Neural progenitor cell (in vitro differentiated cells): ENCODE measurements around the gene UNK. TPM values are rescaled to one million over a fixed set of nuclear protein-coding genes. Genes with fewer than 3 reads are reported as not detected.

Source experiments
- DNase-seq: peaks from one replicate; pipeline ENCODE4 v3.0.0-alpha.2; 2016; ENCODE audit warnings: low spot score
- H2AFZ ChIP-seq: fragments of 200-600 bp; sonication (generic); replicated peaks from 2 replicates; pipeline ENCODE4 v1.6.1; 2016; ENCODE audit warnings: antibody characterized with exemption
- H3F3A ChIP-seq: fragments of 200-600 bp; sonication (generic); 2 replicates; pipeline ENCODE4 v1.6.1; 2016; ENCODE audit warnings: antibody characterized with exemption, low read depth
- H3K27ac ChIP-seq: fragments of 200-600 bp; sonication (generic); 2 replicates; pipeline ENCODE4 v1.5.1; 2016; ENCODE audit warnings: mild to moderate bottlenecking
- H3K27me3 ChIP-seq: fragments of 200-600 bp; sonication (generic); 2 replicates; pipeline ENCODE4 v1.6.1; 2016; ENCODE audit warnings: mild to moderate bottlenecking, moderate library complexity
- H3K36me3 ChIP-seq: fragments of 200-600 bp; sonication (generic); 2 replicates; pipeline ENCODE4 v1.5.1; 2016
- H3K4me1 ChIP-seq: fragments of 200-600 bp; sonication (generic); 2 replicates; pipeline ENCODE4 v1.6.1; 2016; ENCODE audit warnings: mixed run types
- H3K4me2 ChIP-seq: fragments of 200-600 bp; sonication (generic); 2 replicates; pipeline ENCODE4 v1.6.1; 2016
- H3K4me3 ChIP-seq: fragments of 200-600 bp; sonication (generic); 2 replicates; pipeline ENCODE4 v1.5.1; 2016
- H3K79me2 ChIP-seq: fragments of 200-600 bp; sonication (generic); 2 replicates; pipeline ENCODE4 v1.6.1; 2016; ENCODE audit warnings: low read depth
- H3K9ac ChIP-seq: fragments of 200-600 bp; sonication (generic); 2 replicates; pipeline ENCODE4 v1.6.1; 2016
- H3K9me3 ChIP-seq: fragments of 200-600 bp; sonication (generic); 2 replicates; pipeline ENCODE4 v1.5.1; 2016; ENCODE audit warnings: low read depth
- H4K20me1 ChIP-seq: fragments of 200-600 bp; sonication (generic); 2 replicates; pipeline ENCODE4 v1.6.1; 2016; ENCODE audit warnings: low read depth
- H3K27ac Mint-ChIP-seq: 3 replicates; pipeline ENCODE4 v1.8.0; 2021; ENCODE audit warnings: mixed read lengths
- H3K27me3 Mint-ChIP-seq: 2 replicates; pipeline ENCODE4 v1.8.0; 2022; ENCODE audit warnings: low read depth, mild to moderate bottlenecking, inconsistent platforms, moderate library complexity, mixed read lengths; ENCODE audit not compliant: insufficient read depth
- H3K36me3 Mint-ChIP-seq: 3 replicates; pipeline ENCODE4 v1.8.0; 2021; ENCODE audit warnings: mixed read lengths
- H3K4me1 Mint-ChIP-seq: 3 replicates; pipeline ENCODE4 v1.8.0; 2021; ENCODE audit warnings: mixed read lengths
- H3K4me3 Mint-ChIP-seq: 3 replicates; pipeline ENCODE4 v1.8.0; 2021; ENCODE audit warnings: mild to moderate bottlenecking, moderate library complexity, mixed read lengths
- H3K9me3 Mint-ChIP-seq: 3 replicates; pipeline ENCODE4 v1.8.0; 2020; ENCODE audit warnings: mixed read lengths
- EZH2 ChIP-seq: fragments of 200-600 bp; sonication (generic); IDR thresholded peaks from 2 replicates; pipeline ENCODE4 v1.6.1; 2017; ENCODE audit warnings: antibody characterized with exemption, mild to moderate bottlenecking, moderate library complexity
- EZH2phosphoT487 ChIP-seq: fragments of 200-600 bp; sonication (generic); IDR thresholded peaks from 2 replicates; pipeline ENCODE4 v1.6.1; 2017; ENCODE audit warnings: antibody characterized with exemption
- total RNA-seq: library from RNA; depleted of rRNA; stranded (reverse); fragments of >200 nt; gene quantifications from 2 replicates; pipeline ENCODE4 v1.2.3, GENCODE V29; 2015; ENCODE audit warnings: low replicate concordance
- TF ChIP-seq, protein P1 (sequence below): fragments of 200-600 bp; sonication (generic); IDR thresholded peaks from 2 replicates; pipeline ENCODE4 v1.5.1; 2017; ENCODE audit warnings: antibody characterized with exemption, mild to moderate bottlenecking

UNK gene
- total RNA-seq, 1 donor from 2014 or later = 38.5 TPM

DNA sequence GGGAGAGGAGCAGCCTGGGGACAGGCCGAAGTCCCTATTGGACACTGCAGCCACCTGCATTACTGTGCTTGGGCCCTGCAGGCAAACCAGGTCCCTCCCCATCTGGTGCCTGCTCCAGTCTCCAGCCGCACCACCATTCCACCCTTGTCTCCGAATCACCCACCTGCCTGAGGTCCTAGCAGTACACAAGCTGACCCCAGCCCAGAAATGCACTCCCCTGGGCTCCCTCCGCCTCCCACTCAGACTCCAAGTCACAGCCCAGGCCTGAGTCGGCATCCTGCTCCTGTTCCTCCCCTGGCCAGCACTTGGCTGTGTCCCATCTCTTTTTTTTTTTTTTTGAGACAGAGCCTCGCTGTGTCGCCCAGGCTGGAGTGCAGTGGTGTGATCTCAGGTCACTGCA, 53.3 kb downstream of the UNK start:
- Histone ChIP-seq H3K27ac (no peak overlapping the region), H3K4me1 (peaks cover 3% of the 10 kb centered on the region), H3K4me2 (no peak overlapping the region), H4K20me1 (no peaks in the 10 kb centered on the region), H2AFZ (no peak overlapping the region), H3K4me3 (no peak overlapping the region), H3K36me3 (no peaks in the 10 kb centered on the region), H3K79me2 (no peaks in the 10 kb centered on the region), H3K27me3 (no peaks in the 10 kb centered on the region), H3K9ac (no peak overlapping the region), H3K9me3 (no peaks in the 10 kb centered on the region), H3F3A (peaks cover 4% of the 10 kb centered on the region)
- Mint-ChIP-seq H3K4me1 (peaks cover 5% of the 10 kb centered on the region), H3K9me3 (no peaks in the 10 kb centered on the region), H3K27me3 (peaks cover 4% of the 10 kb centered on the region), H3K4me3 (no peak overlapping the region), H3K27ac (no peak overlapping the region), H3K36me3 (no peaks in the 10 kb centered on the region)
- DNase-seq = no peak
- TF ChIP-seq EZH2 (no peak), EZH2phosphoT487 (no peak)
- TF ChIP-seq, protein P1, sequence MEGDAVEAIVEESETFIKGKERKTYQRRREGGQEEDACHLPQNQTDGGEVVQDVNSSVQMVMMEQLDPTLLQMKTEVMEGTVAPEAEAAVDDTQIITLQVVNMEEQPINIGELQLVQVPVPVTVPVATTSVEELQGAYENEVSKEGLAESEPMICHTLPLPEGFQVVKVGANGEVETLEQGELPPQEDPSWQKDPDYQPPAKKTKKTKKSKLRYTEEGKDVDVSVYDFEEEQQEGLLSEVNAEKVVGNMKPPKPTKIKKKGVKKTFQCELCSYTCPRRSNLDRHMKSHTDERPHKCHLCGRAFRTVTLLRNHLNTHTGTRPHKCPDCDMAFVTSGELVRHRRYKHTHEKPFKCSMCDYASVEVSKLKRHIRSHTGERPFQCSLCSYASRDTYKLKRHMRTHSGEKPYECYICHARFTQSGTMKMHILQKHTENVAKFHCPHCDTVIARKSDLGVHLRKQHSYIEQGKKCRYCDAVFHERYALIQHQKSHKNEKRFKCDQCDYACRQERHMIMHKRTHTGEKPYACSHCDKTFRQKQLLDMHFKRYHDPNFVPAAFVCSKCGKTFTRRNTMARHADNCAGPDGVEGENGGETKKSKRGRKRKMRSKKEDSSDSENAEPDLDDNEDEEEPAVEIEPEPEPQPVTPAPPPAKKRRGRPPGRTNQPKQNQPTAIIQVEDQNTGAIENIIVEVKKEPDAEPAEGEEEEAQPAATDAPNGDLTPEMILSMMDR = no peak

DNA sequence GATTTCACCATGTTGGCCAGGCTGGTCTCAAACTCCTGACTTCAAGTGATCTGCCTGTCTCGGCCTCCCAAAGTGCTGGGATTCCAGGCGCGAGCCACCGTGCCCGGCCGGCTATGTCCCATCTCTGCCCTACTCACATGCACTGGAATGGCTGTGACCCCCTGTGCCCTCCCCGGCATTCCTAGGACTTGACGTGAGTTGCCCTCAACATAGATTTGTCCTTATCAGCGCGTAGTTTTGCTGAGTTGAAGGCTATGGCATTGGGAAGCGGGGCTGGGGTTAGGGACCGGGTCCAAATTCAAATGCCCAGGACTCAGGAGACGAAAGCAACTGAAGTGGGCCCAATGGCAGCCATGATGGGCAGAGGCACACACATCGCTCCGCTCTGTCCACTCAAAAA, 53.8 kb downstream of the UNK start:
- Histone ChIP-seq H3K27me3 (no peaks in the 10 kb centered on the region), H3K4me1 (no peaks in the 10 kb centered on the region), H3K9me3 (no peaks in the 10 kb centered on the region), H3K4me2 (no peak overlapping the region), H4K20me1 (no peaks in the 10 kb centered on the region), H3K79me2 (no peaks in the 10 kb centered on the region), H3F3A (no peaks in the 10 kb centered on the region), H3K27ac (no peak overlapping the region), H2AFZ (no peak overlapping the region), H3K9ac (no peak overlapping the region), H3K4me3 (no peak overlapping the region), H3K36me3 (no peaks in the 10 kb centered on the region)
- DNase-seq = no peak
- Mint-ChIP-seq H3K36me3 (no peaks in the 10 kb centered on the region), H3K27ac (no peak overlapping the region), H3K9me3 (no peaks in the 10 kb centered on the region), H3K4me3 (no peak overlapping the region), H3K4me1 (peaks cover under 1% of the 10 kb centered on the region), H3K27me3 (peaks cover 2% of the 10 kb centered on the region)
- TF ChIP-seq, protein P1 = no peak

DNA sequence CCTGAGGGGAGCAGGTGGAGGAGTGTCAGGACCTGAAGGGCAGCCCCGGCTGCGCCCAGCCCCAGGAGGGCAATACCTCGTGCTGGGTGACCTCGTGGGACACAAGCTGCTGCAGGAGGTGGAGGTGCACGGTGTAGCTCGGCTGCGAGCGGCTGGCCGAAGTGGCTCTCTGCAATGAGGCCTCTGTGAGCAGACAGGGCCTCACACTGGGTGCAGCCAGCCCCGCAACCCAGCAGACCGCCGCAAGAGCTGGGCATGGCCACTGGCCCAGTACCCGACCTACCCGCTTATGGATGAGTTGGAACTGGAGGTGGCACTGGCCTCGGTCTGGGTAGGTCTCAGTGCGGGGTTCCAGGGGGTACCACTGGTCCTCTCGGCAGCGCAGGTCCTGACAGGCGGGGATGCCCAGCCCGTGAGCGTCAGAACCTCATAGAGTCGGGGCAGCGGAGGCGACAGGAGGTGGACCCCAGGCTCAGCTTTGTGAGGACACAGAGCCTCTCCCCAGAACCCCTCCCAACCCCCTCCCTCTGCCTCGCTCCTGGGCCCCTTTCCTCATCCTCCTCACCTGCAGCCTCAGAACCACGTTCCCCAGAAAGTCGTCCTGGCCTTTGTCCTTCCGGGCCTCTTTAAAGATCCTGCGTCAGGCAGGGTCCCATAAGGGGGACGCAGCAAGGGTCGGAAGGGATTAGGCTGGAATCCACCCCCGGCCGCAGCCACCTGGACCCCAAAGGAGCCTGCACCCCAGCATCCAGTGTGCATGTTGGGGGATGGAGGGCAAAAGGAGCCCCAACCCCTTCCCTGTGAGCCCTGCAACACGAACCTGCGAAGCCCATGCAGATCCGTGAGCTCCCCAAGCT, 55.6 kb downstream of the UNK start:
- Histone ChIP-seq H3K27ac (no peak overlapping the region), H3K79me2 (no peaks in the 10 kb centered on the region), H3K4me1 (no peaks in the 10 kb centered on the region), H3K4me3 (no peak overlapping the region), H3K9ac (peak overlapping the region; percentile 32), H3F3A (peaks cover 4% of the 10 kb centered on the region), H3K9me3 (no peaks in the 10 kb centered on the region), H2AFZ (no peak overlapping the region), H4K20me1 (no peaks in the 10 kb centered on the region), H3K27me3 (no peaks in the 10 kb centered on the region), H3K36me3 (no peaks in the 10 kb centered on the region), H3K4me2 (no peak overlapping the region)
- DNase-seq = no peak
- no peaks in the 10 kb centered on the region for H3K9me3 Mint-ChIP-seq
- H3K4me3 Mint-ChIP-seq = no peak overlapping the region
- TF ChIP-seq EZH2phosphoT487 (no peak), EZH2 (no peak)
- TF ChIP-seq, protein P1 = no peak
- H3K36me3 Mint-ChIP-seq = no peaks in the 10 kb centered on the region
- H3K27ac Mint-ChIP-seq = no peak overlapping the region
- H3K27me3 Mint-ChIP-seq = peaks cover 2% of the 10 kb centered on the region
- H3K4me1 Mint-ChIP-seq = no peaks in the 10 kb centered on the region
